Activated naive CD8-positive, alpha-beta T cell treated with anti-CD3 and anti-CD28 coated beads, Interleukin-2, amount 10 ng/mL, durations not matched to agents 7 days and 5 days (primary cell): Measurements from ENCODE around the gene ZBTB16. TPM values are rescaled to one million over a fixed set of nuclear protein-coding genes. Genes with fewer than 3 reads are reported as not detected.

Source experiments
- ATAC-seq: fragments of 150-1000 bp; cut with Tn5 transposase; one replicate; pipeline ENCODE4 v1.10.0; 2021; ENCODE audit warnings: low read depth, moderate library complexity
- POLR2A ChIA-PET: fragments of 350-600 bp; sonication (Branson Sonifier 250); formaldehyde crosslinking; loops from one replicate; lab custom pipeline; 2021; ENCODE audit warnings: antibody characterized with exemption; lab: Charles Lee
- DNase-seq: peaks from one replicate; pipeline ENCODE4 v3.0.0; 2021
- H3K27ac Mint-ChIP-seq: one replicate; pipeline ENCODE4 v1.8.0; 2022; ENCODE audit warnings: mild to moderate bottlenecking, mixed read lengths
- H3K27me3 Mint-ChIP-seq: one replicate; pipeline ENCODE4 v1.8.0; 2022; ENCODE audit warnings: mild to moderate bottlenecking, moderate library complexity, mixed read lengths
- H3K36me3 Mint-ChIP-seq: one replicate; pipeline ENCODE4 v1.8.0; 2021; ENCODE audit warnings: mild to moderate bottlenecking, mixed read lengths
- H3K4me1 Mint-ChIP-seq: one replicate; pipeline ENCODE4 v1.8.0; 2021; ENCODE audit warnings: mixed read lengths
- H3K4me3 Mint-ChIP-seq: one replicate; pipeline ENCODE4 v1.8.0; 2022; ENCODE audit warnings: mild to moderate bottlenecking, moderate library complexity, mixed read lengths
- H3K9me3 Mint-ChIP-seq: one replicate; pipeline ENCODE4 v1.8.0; 2021; ENCODE audit warnings: mixed read lengths
- total RNA-seq, 2 experiments: library from RNA; stranded (reverse); gene quantifications; one replicate each; pipeline ENCODE4 v1.2.3, GENCODE V29; 2021

ZBTB16 gene
- total RNA-seq, 2 experiments from 2014 or later, result 13.1 to 14.6 TPM

GRCh38 chr11:114031246-114031966 is 28.1 kb upstream of the ZBTB16 start:
- H3K27me3 Mint-ChIP-seq, result peaks cover 20% of the 10 kb centered on the region
- ATAC-seq, result no peak
- no peak for DNase-seq
- H3K27ac Mint-ChIP-seq, result no peak overlapping the region
- no peaks in the 10 kb centered on the region for H3K36me3 Mint-ChIP-seq
- POLR2A ChIA-PET, result no interaction called here
- H3K9me3 Mint-ChIP-seq, result no peaks in the 10 kb centered on the region
- H3K4me3 Mint-ChIP-seq, result no peak overlapping the region
- peaks cover 5% of the 10 kb centered on the region for H3K4me1 Mint-ChIP-seq

- Mint-ChIP-seq H3K4me1 (peaks cover 1% of the 10 kb centered on the region), H3K27me3 (peaks cover 20% of the 10 kb centered on the region), H3K9me3 (no peaks in the 10 kb centered on the region), H3K4me3 (no peak overlapping the region), H3K36me3 (no peaks in the 10 kb centered on the region), H3K27ac (no peak overlapping the region)
- POLR2A ChIA-PET, result no interaction called here
- ATAC-seq (no peak), DNase-seq (no peak)
Observed at GRCh38 chr11:114031967-114032320, 27.6 kb upstream of the ZBTB16 start.

- POLR2A ChIA-PET, result no interaction called here
- no peak overlapping the region for H3K4me3 Mint-ChIP-seq
Observed at GRCh38 chr11:114033066-114033465, 26.4 kb upstream of the ZBTB16 start.

DNA sequence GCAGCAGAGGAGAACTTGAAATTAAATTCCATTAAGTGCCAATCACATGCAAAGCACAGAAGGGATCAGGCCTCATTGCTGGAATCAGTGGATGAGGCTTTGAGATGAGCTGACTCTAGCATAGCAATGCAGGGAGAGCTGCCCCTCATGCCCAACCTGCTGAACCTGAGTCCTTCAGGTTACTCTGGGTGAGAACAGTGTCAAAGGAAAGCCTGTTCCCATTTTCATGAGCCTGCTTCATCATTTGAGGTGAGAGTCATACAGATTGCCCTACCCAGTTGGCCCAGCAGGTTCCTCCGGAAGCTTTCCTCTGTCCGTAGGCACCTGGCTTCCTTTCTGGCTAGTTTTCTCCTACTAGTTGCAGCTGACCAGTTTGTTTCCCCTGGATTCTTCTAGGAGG is 25.9 kb upstream of the ZBTB16 start:
- Mint-ChIP-seq H3K27ac (no peak overlapping the region), H3K36me3 (no peaks in the 10 kb centered on the region), H3K4me1 (peaks cover 1% of the 10 kb centered on the region), H3K27me3 (peaks cover 20% of the 10 kb centered on the region), H3K9me3 (no peaks in the 10 kb centered on the region), H3K4me3 (no peak overlapping the region)
- DNase-seq, result no peak
- POLR2A ChIA-PET, result no interaction called here
- ATAC-seq, result no peak

More at GRCh38 chr11:114033066-114033465, 26.4 kb upstream of the ZBTB16 start:
- ATAC-seq, result no peak
- Mint-ChIP-seq H3K27me3 (peaks cover 20% of the 10 kb centered on the region), H3K4me1 (peaks cover 1% of the 10 kb centered on the region), H3K9me3 (no peaks in the 10 kb centered on the region), H3K36me3 (no peaks in the 10 kb centered on the region), H3K27ac (no peak overlapping the region)
- no peak for DNase-seq

DNA sequence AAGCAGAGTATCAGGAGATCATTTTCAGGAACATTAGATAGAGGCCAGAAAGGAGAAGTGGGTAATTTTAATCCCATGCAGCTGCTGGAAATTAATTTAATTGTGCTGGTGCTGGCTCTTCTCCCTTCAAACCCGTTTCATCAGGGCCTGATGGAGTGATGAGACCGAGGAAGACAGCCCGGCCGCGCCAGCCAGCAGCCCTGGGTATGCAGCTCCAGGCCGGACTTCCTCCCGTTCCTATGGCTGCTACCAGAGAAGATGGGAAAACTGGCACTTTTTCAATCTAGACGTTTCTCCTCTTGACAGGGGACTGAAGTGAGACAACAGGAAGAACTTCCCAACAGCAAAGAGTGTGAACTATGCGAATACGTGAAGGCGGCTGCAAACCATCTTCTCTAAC is 24.6 kb upstream of the ZBTB16 start:
- ATAC-seq (no peak), DNase-seq (no peak)
- Mint-ChIP-seq H3K36me3 (no peaks in the 10 kb centered on the region), H3K4me3 (no peak overlapping the region), H3K27ac (no peak overlapping the region), H3K9me3 (no peaks in the 10 kb centered on the region), H3K27me3 (peaks cover 17% of the 10 kb centered on the region), H3K4me1 (peaks cover 1% of the 10 kb centered on the region)
- POLR2A ChIA-PET, result no interaction called here

DNA sequence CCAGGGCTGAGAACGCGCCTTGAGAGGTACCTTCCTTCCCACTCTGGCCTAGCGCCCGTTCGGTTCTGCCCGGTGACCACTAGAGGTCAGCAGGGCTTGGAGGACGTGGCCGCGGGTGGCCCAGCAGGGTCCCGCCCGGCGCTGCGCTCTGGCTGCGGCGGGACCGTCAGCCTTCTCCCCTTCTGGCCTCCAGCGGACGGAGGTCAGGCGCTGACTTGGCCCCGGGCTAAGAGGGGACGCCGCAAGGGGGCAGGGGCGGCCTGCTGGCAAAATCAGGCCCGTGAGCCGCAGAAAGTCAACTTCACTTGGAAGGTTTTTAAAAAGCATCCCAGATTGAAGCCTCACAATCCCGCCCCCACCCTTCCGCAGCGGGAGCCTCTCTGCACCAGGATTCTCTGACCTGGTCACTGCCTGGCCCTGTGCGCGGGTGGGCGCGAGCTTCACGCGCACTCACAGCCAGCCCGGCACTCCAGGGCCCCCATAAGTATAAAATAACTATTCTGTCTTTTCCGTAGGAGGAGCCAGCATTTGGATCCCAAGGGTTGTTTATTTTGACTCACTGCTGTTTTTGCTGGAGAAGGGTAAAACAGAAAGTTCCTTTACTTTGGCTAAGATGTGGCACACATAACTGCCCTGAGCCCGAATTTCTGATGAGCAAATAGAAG is 23.2 kb upstream of the ZBTB16 start:
- Mint-ChIP-seq H3K27me3 (peaks cover 11% of the 10 kb centered on the region), H3K9me3 (no peaks in the 10 kb centered on the region), H3K4me3 (peak overlapping the region; percentile 32), H3K36me3 (no peaks in the 10 kb centered on the region), H3K4me1 (peaks cover 1% of the 10 kb centered on the region), H3K27ac (no peak overlapping the region)
- DNase-seq, result peak; percentile 62
- POLR2A ChIA-PET, result interaction anchor here (1.1 kb wide), 1 partner anchor 224 kb away, joined by 3 read pairs; no protein-coding TSS in a partner anchor
- ATAC-seq, result peak; percentile 75

GRCh38 chr11:114036958-114037357 is 22.6 kb upstream of the ZBTB16 start:
- no peak overlapping the region for H3K27ac Mint-ChIP-seq
- peaks cover 1% of the 10 kb centered on the region for H3K4me1 Mint-ChIP-seq
- POLR2A ChIA-PET, result interaction anchor here (1.1 kb wide), 1 partner anchor 223 kb away, joined by 3 read pairs; no protein-coding TSS in a partner anchor
- H3K9me3 Mint-ChIP-seq, result no peaks in the 10 kb centered on the region
- H3K4me3 Mint-ChIP-seq, result no peak overlapping the region
- no peaks in the 10 kb centered on the region for H3K36me3 Mint-ChIP-seq
- DNase-seq (no peak), ATAC-seq (no peak)
- H3K27me3 Mint-ChIP-seq, result peaks cover 11% of the 10 kb centered on the region

DNA sequence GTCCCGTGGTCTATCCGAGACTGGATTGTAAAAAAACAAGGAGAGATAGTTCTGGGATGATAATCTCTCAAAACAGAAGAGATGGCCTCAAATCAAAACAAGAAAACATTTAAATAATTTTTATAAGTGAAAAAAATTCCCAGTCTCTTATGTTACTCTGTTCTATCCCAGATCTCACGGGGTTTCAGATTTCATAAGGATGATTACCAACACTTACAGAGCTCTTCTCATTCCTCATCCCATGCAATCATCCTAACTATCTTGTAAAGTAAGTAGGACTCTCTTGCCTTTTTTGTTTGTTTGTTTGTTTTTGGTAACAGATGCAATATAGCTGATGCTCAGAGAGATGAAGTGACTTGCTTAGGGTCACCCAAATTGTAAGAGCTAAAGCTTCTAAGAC is 20.0 kb upstream of the ZBTB16 start:
- Mint-ChIP-seq H3K36me3 (no peaks in the 10 kb centered on the region), H3K27ac (no peak overlapping the region), H3K27me3 (peaks cover 6% of the 10 kb centered on the region), H3K9me3 (no peaks in the 10 kb centered on the region), H3K4me1 (peaks cover 10% of the 10 kb centered on the region), H3K4me3 (no peak overlapping the region)
- ATAC-seq, result no peak
- POLR2A ChIA-PET, result no interaction called here
- no peak for DNase-seq

GRCh38 chr11:114040706-114041211 is 18.8 kb upstream of the ZBTB16 start:
- ATAC-seq, result no peak
- Mint-ChIP-seq H3K36me3 (no peaks in the 10 kb centered on the region), H3K27ac (no peak overlapping the region), H3K4me1 (peaks cover 13% of the 10 kb centered on the region), H3K4me3 (no peak overlapping the region), H3K9me3 (no peaks in the 10 kb centered on the region), H3K27me3 (peaks cover 5% of the 10 kb centered on the region)
- POLR2A ChIA-PET, result no interaction called here
- DNase-seq, result no peak

DNA sequence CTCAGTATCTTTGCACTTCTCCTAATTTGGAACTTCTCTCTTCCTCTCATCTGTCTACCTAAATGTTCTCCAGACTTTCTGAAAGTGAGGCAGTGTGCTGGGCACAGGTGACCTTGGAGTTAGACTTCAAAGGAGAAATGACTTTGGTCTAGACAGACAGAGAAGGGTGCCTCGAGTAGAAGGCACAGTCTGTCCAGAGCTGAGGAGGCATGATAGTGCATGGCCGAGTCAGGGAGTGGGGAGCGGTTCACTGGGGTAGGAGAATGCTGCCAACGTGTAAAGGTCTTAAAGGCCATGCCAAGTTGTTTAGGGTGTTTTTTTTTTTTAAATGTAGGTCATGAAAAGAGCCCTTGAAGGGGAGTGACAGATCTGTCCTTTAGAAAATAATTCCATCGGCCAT is 17.3 kb upstream of the ZBTB16 start:
- ATAC-seq, result no peak
- Mint-ChIP-seq H3K36me3 (no peaks in the 10 kb centered on the region), H3K4me3 (no peak overlapping the region), H3K9me3 (no peaks in the 10 kb centered on the region), H3K27me3 (no peaks in the 10 kb centered on the region), H3K4me1 (peaks cover 12% of the 10 kb centered on the region), H3K27ac (no peak overlapping the region)
- DNase-seq, result no peak
- POLR2A ChIA-PET, result no interaction called here

DNA sequence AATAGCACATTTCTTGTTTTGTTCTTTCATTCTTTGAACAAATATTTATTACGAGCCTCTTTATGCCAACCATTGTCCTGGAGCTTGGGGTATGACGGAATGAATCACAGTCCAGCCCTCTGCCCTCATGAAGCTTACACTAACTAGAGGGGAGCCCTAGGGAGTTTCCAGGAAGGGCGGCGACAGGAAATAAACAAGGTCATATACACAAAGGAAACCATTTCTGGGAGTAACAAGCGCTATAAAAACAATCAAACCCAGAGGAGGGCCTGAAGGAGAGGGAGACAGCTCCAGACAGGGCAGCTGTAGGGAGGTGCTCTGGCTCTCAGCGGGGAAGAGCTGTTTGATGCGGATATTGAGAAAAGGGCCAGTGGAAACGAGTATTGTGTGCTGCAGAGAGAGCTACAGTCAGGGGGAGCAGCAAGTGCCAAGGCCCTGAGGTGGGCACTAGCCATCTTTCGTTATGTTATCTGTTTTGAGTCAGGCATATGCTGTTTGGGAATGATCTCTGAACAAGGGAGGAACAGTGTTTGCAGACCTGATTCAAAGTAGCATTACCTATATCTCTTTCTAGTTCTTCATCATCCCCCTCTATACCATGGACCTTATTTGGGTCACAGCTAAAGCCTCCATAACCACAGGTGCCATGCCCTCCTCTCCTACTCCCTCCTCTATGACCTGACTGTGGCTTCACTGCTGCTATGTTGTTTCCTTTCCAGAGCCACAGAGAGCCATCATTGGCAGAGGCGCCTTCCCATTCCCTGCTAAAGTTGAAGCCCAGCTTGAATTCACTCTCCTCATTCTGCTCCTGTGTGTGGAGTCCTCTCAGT is 15.3 kb upstream of the ZBTB16 start:
- Mint-ChIP-seq H3K27me3 (peaks cover 5% of the 10 kb centered on the region), H3K4me3 (no peak overlapping the region), H3K27ac (peak overlapping the region; percentile 14), H3K4me1 (peaks cover 14% of the 10 kb centered on the region), H3K36me3 (no peaks in the 10 kb centered on the region), H3K9me3 (no peaks in the 10 kb centered on the region)
- ATAC-seq (no peak), DNase-seq (no peak)
- POLR2A ChIA-PET, result no interaction called here

- Mint-ChIP-seq H3K4me1 (peaks cover 14% of the 10 kb centered on the region), H3K9me3 (no peaks in the 10 kb centered on the region), H3K27ac (no peak overlapping the region), H3K4me3 (no peak overlapping the region), H3K27me3 (peaks cover 9% of the 10 kb centered on the region), H3K36me3 (no peaks in the 10 kb centered on the region)
- POLR2A ChIA-PET, result interaction anchor here (1.0 kb wide), 1 partner anchor 12 kb away, joined by 3 read pairs; the partner anchor contains the start of gene ZBTB16
- DNase-seq (no peak), ATAC-seq (no peak)
Observed at GRCh38 chr11:114047327-114047726, 12.2 kb upstream of the ZBTB16 start.

DNA sequence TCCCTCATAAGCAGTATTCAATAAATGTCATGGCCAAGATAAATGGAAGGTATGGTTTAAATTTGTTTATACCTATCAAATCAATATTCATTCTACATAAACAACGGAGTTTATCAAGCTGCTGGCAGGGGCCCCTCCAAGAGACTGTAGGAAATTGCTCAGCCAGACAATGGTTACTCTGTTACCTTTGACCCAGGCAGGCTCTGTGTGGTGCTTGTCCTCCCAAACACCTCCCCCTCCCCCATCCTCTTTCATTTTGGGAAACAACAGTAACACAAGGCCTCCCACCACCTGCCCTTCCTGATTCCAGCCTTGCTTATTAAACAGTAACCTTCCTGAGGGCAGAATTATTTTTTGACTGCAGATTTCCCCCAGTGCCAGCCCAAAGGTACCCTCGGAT is 10.5 kb upstream of the ZBTB16 start:
- DNase-seq (no peak), ATAC-seq (no peak)

More for the DNA sequence above, 10.5 kb upstream of the ZBTB16 start:
- Mint-ChIP-seq H3K27ac (no peak overlapping the region), H3K4me1 (peaks cover 10% of the 10 kb centered on the region), H3K27me3 (peaks cover 14% of the 10 kb centered on the region), H3K9me3 (no peaks in the 10 kb centered on the region), H3K36me3 (no peaks in the 10 kb centered on the region), H3K4me3 (no peak overlapping the region)
- POLR2A ChIA-PET, result no interaction called here
